Mesendoderm (in vitro differentiated cells): ENCODE results near the gene PISD. TPM values are rescaled to one million over a fixed set of nuclear protein-coding genes. Genes with fewer than 3 reads are reported as not detected.
A peak's percentile ranks its signal among the peaks of the same experiment; 100 is the strongest.
"Not testable (repeated sequence)": the region's sequence is repeated elsewhere in the genome, so short reads cannot be mapped to it uniquely, and the experiment has no call there.

Experiments
- DNase-seq: peaks from one replicate; pipeline ENCODE4 v3.0.0; 2013
- H2AK5ac ChIP-seq: 2 replicates; pipeline ENCODE4 v1.6.1; 2013; ENCODE audit warnings: low read length, inconsistent platforms
- H2BK120ac ChIP-seq: 2 replicates; pipeline ENCODE4 v1.6.1; 2013; ENCODE audit warnings: low read depth, mild to moderate bottlenecking, low read length, moderate library complexity, mixed read lengths
- H2BK15ac ChIP-seq: replicated peaks from 2 replicates; pipeline ENCODE4 v1.6.1; 2013; ENCODE audit warnings: low read depth, mild to moderate bottlenecking, moderate library complexity
- H2BK5ac ChIP-seq: 2 replicates; pipeline ENCODE4 v1.6.1; 2013; ENCODE audit warnings: low read length, inconsistent platforms
- H3K18ac ChIP-seq: 2 replicates; pipeline ENCODE4 v1.6.1; 2013; ENCODE audit warnings: mild to moderate bottlenecking, low read length, mixed read lengths
- H3K23ac ChIP-seq: one replicate; pipeline ENCODE4 v1.6.1; 2013; ENCODE audit warnings: low read length
- H3K27ac ChIP-seq: 2 replicates; pipeline ENCODE4 v1.5.1; 2013; ENCODE audit warnings: low read depth, mild to moderate bottlenecking, inconsistent platforms, low read length, moderate library complexity
- H3K27me3 ChIP-seq: 2 replicates; pipeline ENCODE4 v1.6.1; 2013; ENCODE audit warnings: low read length, control low read depth, mild to moderate bottlenecking, inconsistent platforms; ENCODE audit not compliant: insufficient read depth, poor library complexity
- H3K36me3 ChIP-seq: 2 replicates; pipeline ENCODE4 v1.6.1; 2013; ENCODE audit warnings: low read length, inconsistent platforms; ENCODE audit not compliant: control insufficient read depth, insufficient read depth
- H3K4ac ChIP-seq: one replicate; pipeline ENCODE4 v1.6.1; 2013; ENCODE audit warnings: low read depth, mild to moderate bottlenecking, low read length, moderate library complexity
- H3K4me1 ChIP-seq: 2 replicates; pipeline ENCODE4 v1.6.1; 2013; ENCODE audit warnings: low read depth, low read length, inconsistent platforms; ENCODE audit not compliant: control insufficient read depth
- H3K4me2 ChIP-seq: 2 replicates; pipeline ENCODE4 v1.6.1; 2013; ENCODE audit warnings: low read length
- H3K4me3 ChIP-seq: 2 replicates; pipeline ENCODE4 v1.5.1; 2013; ENCODE audit warnings: mild to moderate bottlenecking, low read length
- H3K56ac ChIP-seq: one replicate; pipeline ENCODE4 v1.6.1; 2013; ENCODE audit warnings: low read length
- H3K79me1 ChIP-seq: 2 replicates; pipeline ENCODE4 v1.6.1; 2013; ENCODE audit warnings: low read length, inconsistent platforms
- H3K79me2 ChIP-seq: 2 replicates; pipeline ENCODE4 v1.6.1; 2013; ENCODE audit warnings: mild to moderate bottlenecking, low read length; ENCODE audit not compliant: control insufficient read depth, insufficient read depth
- H3K9ac ChIP-seq: 2 replicates; pipeline ENCODE4 v1.6.1; 2013; ENCODE audit warnings: low read length, inconsistent platforms
- H4K5ac ChIP-seq: one replicate; pipeline ENCODE4 v1.6.1; 2013; ENCODE audit warnings: low read length
- H4K8ac ChIP-seq: one replicate; pipeline ENCODE4 v1.6.1; 2013; ENCODE audit warnings: low read depth, mild to moderate bottlenecking, control low read depth, low read length, moderate library complexity
- WGBS: extraction: QIAGEN DNeasy Blood & Tissue Kit; methylation state at CpG from one replicate; pipeline ENCODE4 v1.1.7; 2013; ENCODE audit warnings: low lambda C conversion rate, missing lambda C conversion rate; ENCODE audit not compliant: insufficient coverage; ENCODE audit errors: extremely low coverage; 5-methylcytosine and 5-hydroxymethylcytosine counted together
- polyA plus RNA-seq, 2 experiments: library from polyadenylated mRNA; stranded (reverse); fragments of 200-250 nt; gene quantifications; one replicate each; pipeline ENCODE4 v1.2.3, GENCODE V29; 2013

PISD gene
- polyA plus RNA-seq (2013, experiment 1 of 2) = 26.7 TPM
- 26.6 TPM for polyA plus RNA-seq (2013, experiment 2 of 2)

GRCh38 chr22:31661851-31662667, at the start of gene PISD:
PISD (minus strand) TSS chr22:31662215; CDS start chr22:31662208, 7 bp downstream.
- no CpG with 5 or more reads among the region's 52 CpGs for WGBS
- H2BK120ac ChIP-seq = no peak within 1 kb of the TSS
- peak within 1 kb of the TSS; percentile 73 for H3K9ac ChIP-seq
- no peak within 1 kb of the TSS for H3K18ac ChIP-seq
- H2AK5ac ChIP-seq = no peak within 1 kb of the TSS
- H3K4me2 ChIP-seq = peak within 1 kb of the TSS; percentile 74
- H3K23ac ChIP-seq = no peak within 1 kb of the TSS
- H3K4me3 ChIP-seq = peak within 1 kb of the TSS; percentile 93
- no peak within 1 kb of the TSS for H2BK15ac ChIP-seq
- peaks cover 14% of the 10 kb centered on the region for H3K79me1 ChIP-seq
- H3K36me3 ChIP-seq = peaks cover 2% of the 10 kb centered on the region
- no peak within 1 kb of the TSS for H2BK5ac ChIP-seq
- peak; percentile 98 for DNase-seq
- no peaks in the 10 kb centered on the region for H3K27me3 ChIP-seq
- peak within 1 kb of the TSS; percentile 93 for H3K56ac ChIP-seq
- no peak within 1 kb of the TSS for H3K27ac ChIP-seq
- H3K4ac ChIP-seq = no peak within 1 kb of the TSS
- peaks cover 5% of the 10 kb centered on the region for H3K4me1 ChIP-seq
- H4K8ac ChIP-seq = no peak within 1 kb of the TSS
- H4K5ac ChIP-seq = no peak within 1 kb of the TSS
- peaks cover 39% of the 10 kb centered on the region for H3K79me2 ChIP-seq

- DNase-seq, H3K79me2 ChIP-seq: not testable (repeated sequence)
Measured at GRCh38 chr22:31711226-31711625, 49.2 kb upstream of the PISD start.

GRCh38 chr22:31707519-31707918, 45.5 kb upstream of the PISD start:
- H3K9ac ChIP-seq = no peak overlapping the region
- H2BK5ac ChIP-seq = no peak overlapping the region
- no peak overlapping the region for H3K4me2 ChIP-seq
- H3K23ac ChIP-seq = no peak overlapping the region
- H3K4me1 ChIP-seq = no peaks in the 10 kb centered on the region
- H3K4me3 ChIP-seq = no peak overlapping the region
- H3K79me2 ChIP-seq = no peaks in the 10 kb centered on the region
- no peak for DNase-seq
- no peak overlapping the region for H2BK120ac ChIP-seq
- no peaks in the 10 kb centered on the region for H3K27me3 ChIP-seq
- H3K27ac ChIP-seq = no peak overlapping the region
- H4K5ac ChIP-seq = no peak overlapping the region
- no peak overlapping the region for H2AK5ac ChIP-seq
- no CpG with 5 or more reads among the region's 8 CpGs for WGBS
- no peak overlapping the region for H3K4ac ChIP-seq
- H2BK15ac ChIP-seq = no peak overlapping the region
- H3K36me3 ChIP-seq = peaks cover 15% of the 10 kb centered on the region
- no peak overlapping the region for H3K56ac ChIP-seq
- H4K8ac ChIP-seq = no peak overlapping the region
- peaks cover 4% of the 10 kb centered on the region for H3K79me1 ChIP-seq
- no peak overlapping the region for H3K18ac ChIP-seq

More at GRCh38 chr22:31711226-31711625, 49.2 kb upstream of the PISD start:
- not testable (repeated sequence) for H3K4me1 ChIP-seq, H2BK120ac ChIP-seq, H3K79me1 ChIP-seq, H3K4me3 ChIP-seq, H3K18ac ChIP-seq, H3K4me2 ChIP-seq, H3K9ac ChIP-seq, H2BK15ac ChIP-seq, H4K8ac ChIP-seq, H3K27me3 ChIP-seq, H2BK5ac ChIP-seq, H2AK5ac ChIP-seq, H3K4ac ChIP-seq, H4K5ac ChIP-seq, H3K56ac ChIP-seq, H3K23ac ChIP-seq, H3K27ac ChIP-seq
- no CpG with 5 or more reads among the region's 12 CpGs for WGBS
- peaks cover 21% of the 10 kb centered on the region for H3K36me3 ChIP-seq

GRCh38 chr22:31695423-31695822, 33.4 kb upstream of the PISD start:
- no peak overlapping the region for H2BK5ac ChIP-seq
- no peak overlapping the region for H3K23ac ChIP-seq
- H2AK5ac ChIP-seq = no peak overlapping the region
- no peaks in the 10 kb centered on the region for H3K27me3 ChIP-seq
- H3K4ac ChIP-seq = no peak overlapping the region
- WGBS = no CpG with 5 or more reads among the region's 4 CpGs
- peak; percentile 27 for DNase-seq
- H2BK120ac ChIP-seq = no peak overlapping the region
- peaks cover 2% of the 10 kb centered on the region for H3K36me3 ChIP-seq
- H3K4me3 ChIP-seq = no peak overlapping the region
- no peaks in the 10 kb centered on the region for H3K4me1 ChIP-seq
- H3K79me1 ChIP-seq = no peaks in the 10 kb centered on the region
- H3K56ac ChIP-seq = no peak overlapping the region
- H4K8ac ChIP-seq = no peak overlapping the region
- no peak overlapping the region for H3K4me2 ChIP-seq
- no peak overlapping the region for H3K18ac ChIP-seq
- no peak overlapping the region for H3K27ac ChIP-seq
- H2BK15ac ChIP-seq = no peak overlapping the region
- H3K9ac ChIP-seq = no peak overlapping the region
- no peak overlapping the region for H4K5ac ChIP-seq
- no peaks in the 10 kb centered on the region for H3K79me2 ChIP-seq

GRCh38 chr22:31694046-31694445, 32.0 kb upstream of the PISD start:
- not testable (repeated sequence) for H4K8ac ChIP-seq, H3K56ac ChIP-seq, H3K27me3 ChIP-seq, H3K18ac ChIP-seq, H3K9ac ChIP-seq, H4K5ac ChIP-seq, DNase-seq, H2BK120ac ChIP-seq, H3K4ac ChIP-seq, H3K36me3 ChIP-seq, H2BK15ac ChIP-seq, H3K4me1 ChIP-seq, H3K79me2 ChIP-seq, H3K4me3 ChIP-seq, H3K79me1 ChIP-seq, H2AK5ac ChIP-seq, H2BK5ac ChIP-seq, H3K4me2 ChIP-seq, H3K27ac ChIP-seq, H3K23ac ChIP-seq
- no CpG with 5 or more reads among the region's 11 CpGs for WGBS
